Measurements from ENCODE around the gene NUP50.
A peak's percentile ranks its signal among the peaks of the same experiment; 100 is the strongest.

Gene NUP50

GRCh38 chr22:45163451-45164269 lies at the start of gene NUP50:
NUP50 (plus strand) TSS chr22:45163925; CDS start chr22:45168178, 4,253 bp downstream.
- DNase-seq (ENCODE audit: low spot score) = peak; percentile 99

GRCh38 chr22:45120440-45120839 lies 43.3 kb upstream of the NUP50 start:
- no peak for DNase-seq (ENCODE audit: low spot score)

GRCh38 chr22:45120931-45121330 lies 42.8 kb upstream of the NUP50 start:
- DNase-seq (ENCODE audit: low spot score) = peak; percentile 98

DNA sequence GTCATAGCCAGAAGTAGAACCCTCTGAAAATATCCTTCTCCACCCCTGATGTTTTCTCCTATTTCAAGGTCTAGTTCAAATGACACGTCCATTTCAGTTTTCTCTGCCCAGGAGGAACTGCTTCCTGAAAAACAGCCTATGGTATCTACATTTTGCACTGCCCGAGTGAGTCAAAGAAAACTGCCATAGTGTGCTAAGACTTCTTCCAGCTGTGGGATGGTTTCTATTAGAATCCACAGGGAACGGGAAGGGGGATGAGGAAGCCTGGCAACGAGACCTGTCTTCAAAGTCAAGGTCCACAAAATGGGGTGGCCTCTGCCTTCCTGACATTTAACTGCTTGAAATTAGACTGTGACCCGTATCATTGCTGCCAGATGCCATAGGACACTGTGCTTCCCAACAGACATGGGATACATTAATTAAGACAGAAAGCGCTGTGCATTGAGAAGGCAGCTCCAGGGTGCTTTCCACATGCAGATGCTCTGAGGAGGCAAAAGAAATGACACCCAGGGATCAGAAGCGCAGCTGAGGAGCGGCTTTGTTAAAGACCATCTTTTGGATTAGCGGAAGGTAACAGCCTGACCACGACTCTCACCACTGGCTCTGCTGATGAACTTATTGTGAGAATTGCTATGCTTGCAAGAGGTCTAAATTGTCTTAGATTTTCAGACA lies 39.4 kb upstream of the NUP50 start:
- no peak for DNase-seq (ENCODE audit: low spot score)

- DNase-seq (ENCODE audit: low spot score) = no peak
Measured at GRCh38 chr22:45125188-45125587, 38.5 kb upstream of the NUP50 start.

DNA sequence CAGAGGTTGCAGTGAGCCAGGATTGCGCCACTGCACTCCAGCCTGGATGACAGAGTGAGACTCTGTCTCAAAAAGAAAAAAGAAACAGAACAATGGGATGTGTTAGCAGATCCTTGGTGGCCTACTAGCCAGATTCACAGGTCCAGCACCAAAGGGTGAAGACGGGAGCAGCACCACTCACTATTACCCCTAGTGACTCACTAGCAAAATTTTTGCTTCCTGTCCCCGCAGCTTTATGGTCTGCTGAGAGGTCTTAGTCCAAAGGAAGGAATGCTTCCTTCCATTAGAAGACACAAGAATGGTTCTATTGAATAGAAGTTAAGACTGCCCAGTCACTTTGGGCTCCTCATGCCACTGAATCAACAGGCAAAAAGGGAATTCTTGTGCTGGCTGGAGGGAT lies 35.9 kb upstream of the NUP50 start:
- peak; percentile 77 for DNase-seq (ENCODE audit: low spot score)

- DNase-seq (ENCODE audit: low spot score) = no peak
Measured at GRCh38 chr22:45129703-45130524, 33.8 kb upstream of the NUP50 start.

DNA sequence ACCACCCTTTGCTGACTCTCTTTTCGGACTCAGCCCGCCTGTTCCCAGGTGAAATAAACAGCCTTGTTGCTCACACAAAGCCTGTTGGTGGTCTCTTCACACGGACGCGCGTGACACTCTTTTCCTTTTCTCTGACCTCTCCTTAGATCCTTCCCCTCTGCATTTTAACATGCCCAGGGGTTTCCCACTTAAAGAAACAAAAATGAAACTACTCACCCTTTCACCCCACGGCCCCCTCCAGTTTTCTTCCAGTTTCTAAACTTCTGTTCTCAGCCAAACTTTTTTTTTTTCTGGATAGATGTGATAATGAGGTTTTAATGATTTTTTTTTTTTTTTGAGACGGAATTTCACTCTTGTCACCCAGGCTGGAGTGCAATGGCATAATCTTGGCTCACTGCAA lies 32.8 kb upstream of the NUP50 start:
- no peak for DNase-seq (ENCODE audit: low spot score)

DNA sequence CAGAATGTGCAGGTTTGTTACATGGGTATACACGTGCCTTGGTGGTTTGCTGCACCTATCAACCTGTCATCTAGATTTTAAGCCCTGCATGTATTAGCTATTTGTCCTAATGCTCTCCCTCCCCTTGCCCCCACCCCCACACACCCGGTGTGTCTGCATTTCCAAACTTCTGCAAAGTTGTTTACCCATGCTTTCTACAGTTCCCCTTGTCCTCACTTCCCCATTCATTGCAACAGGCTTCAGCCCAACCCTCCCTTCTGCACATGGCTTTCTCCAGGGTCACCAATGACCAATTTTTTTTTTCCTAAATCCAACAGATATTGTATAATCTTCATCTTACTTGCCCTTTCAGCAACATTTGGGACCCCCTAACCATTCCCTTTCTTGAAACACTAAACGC lies 32.0 kb upstream of the NUP50 start:
- no peak for DNase-seq (ENCODE audit: low spot score)

DNA sequence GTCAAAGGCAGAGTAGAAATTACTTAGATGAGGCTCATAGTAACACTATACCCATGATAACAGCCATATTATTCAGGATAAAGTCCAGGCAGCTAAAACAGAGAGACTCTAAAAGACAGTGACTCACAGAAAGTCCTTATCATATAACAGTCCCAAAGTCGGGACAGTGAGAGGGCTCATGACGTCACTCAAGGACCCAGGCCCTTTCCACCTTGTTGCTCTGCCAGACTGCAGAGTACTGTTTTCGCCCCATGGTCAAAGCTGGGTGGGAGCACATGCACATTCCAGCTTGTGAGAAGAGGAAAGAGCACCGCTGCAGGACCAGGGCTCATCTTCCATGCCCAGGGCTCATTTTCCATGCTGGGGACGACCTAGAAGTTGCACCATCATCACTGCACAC lies 29.4 kb upstream of the NUP50 start:
- no peak for DNase-seq (ENCODE audit: low spot score)

DNA sequence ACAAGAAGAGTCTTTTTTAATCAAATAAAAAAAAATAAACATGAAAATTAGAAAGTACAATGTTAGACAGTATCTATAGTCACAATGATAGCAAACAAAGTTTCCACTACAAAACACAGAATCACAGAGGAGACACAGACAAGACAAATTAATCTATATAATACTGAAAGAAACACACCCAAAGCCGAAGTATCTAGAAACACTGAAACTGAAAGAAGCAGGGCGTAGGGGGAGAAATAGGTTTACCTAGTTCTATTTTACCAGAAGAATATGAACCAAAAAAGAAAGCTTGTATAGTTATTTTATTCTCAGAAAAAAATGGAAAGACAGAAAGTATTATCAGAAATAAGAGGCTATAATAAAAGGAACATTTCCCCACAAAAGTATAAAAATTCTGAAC lies 27.1 kb upstream of the NUP50 start:
- DNase-seq (ENCODE audit: low spot score) = no peak

DNA sequence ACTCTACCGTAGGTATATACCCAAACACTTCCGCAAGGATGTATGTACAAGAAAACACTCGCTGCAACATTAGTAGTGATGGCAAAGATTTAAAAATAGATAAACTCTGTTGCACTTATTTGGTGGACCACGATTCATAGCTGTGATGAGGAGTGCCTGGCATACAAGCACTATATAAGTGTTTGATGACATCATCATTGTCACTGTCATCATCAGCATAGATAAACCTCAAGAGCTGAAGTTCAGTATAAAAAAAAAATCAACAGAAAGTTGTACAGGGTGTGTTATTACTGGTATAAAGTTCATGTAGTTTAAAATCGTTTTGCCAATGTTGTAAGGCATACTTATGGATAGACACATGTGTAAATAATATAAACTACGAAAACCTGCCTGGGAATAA lies 24.0 kb upstream of the NUP50 start:
- DNase-seq (ENCODE audit: low spot score) = no peak

GRCh38 chr22:45142376-45142775 lies 21.3 kb upstream of the NUP50 start:
- no peak for DNase-seq (ENCODE audit: low spot score)

GRCh38 chr22:45144916-45145315 lies 18.8 kb upstream of the NUP50 start:
- no peak for DNase-seq (ENCODE audit: low spot score)

DNA sequence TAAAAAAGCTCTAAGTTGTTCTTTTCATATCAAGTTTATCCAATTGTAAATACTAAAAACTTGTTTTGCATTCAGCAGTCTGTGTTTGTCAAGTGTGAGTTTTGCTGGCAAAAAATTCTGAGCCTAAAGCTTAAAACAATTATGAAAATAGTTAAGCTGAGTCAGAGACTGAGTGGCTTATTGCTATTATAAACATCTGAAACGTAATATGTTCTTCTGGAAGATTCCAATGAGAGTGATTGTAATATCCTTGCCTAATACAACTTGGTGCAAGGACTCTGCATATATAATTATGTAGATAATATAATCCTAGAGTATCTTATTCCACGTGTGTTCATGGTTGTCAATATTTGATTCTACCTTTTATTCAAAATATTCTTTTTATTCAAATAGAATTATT lies 14.1 kb upstream of the NUP50 start:
- DNase-seq (ENCODE audit: low spot score) = no peak

GRCh38 chr22:45150139-45150538 lies 13.6 kb upstream of the NUP50 start:
- no peak for DNase-seq (ENCODE audit: low spot score)

DNA sequence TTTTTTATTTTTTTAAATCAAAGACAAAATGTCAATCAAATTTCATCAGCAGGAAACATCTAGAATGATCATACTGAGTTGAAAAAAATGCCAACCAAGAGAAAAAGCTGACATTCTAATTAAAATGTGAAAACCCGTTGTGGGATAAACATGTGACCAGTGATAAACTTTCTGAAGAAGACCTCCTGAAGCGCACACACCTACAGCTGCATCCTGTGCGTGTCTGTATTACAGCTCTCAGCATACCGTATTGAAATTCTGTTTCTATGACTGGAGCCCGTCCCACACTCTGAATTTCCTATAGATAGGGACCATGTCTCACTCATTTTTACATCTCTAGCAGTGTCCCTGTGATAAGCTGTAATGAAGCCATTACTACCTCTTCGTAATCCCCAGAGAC lies 12.2 kb upstream of the NUP50 start:
- DNase-seq (ENCODE audit: low spot score) = no peak

DNA sequence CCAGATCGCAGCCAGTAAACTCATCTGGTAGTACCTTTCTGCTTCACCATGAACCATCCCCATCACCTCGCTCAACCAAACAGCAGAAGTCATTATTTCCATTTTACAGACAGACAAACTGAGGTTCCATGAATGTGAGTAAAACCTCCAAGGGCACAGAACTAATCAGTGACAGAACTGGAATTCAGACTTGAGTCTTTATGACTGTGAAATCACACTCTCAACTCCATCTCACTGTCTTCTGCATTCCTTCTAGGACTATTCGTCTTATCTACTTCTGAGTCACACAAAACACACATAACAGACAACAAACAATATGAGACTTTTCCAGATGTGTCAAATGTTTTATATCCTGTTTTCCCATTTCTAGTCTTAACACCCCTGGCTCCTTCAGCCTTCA lies 9.3 kb upstream of the NUP50 start:
- DNase-seq (ENCODE audit: low spot score) = no peak

DNA sequence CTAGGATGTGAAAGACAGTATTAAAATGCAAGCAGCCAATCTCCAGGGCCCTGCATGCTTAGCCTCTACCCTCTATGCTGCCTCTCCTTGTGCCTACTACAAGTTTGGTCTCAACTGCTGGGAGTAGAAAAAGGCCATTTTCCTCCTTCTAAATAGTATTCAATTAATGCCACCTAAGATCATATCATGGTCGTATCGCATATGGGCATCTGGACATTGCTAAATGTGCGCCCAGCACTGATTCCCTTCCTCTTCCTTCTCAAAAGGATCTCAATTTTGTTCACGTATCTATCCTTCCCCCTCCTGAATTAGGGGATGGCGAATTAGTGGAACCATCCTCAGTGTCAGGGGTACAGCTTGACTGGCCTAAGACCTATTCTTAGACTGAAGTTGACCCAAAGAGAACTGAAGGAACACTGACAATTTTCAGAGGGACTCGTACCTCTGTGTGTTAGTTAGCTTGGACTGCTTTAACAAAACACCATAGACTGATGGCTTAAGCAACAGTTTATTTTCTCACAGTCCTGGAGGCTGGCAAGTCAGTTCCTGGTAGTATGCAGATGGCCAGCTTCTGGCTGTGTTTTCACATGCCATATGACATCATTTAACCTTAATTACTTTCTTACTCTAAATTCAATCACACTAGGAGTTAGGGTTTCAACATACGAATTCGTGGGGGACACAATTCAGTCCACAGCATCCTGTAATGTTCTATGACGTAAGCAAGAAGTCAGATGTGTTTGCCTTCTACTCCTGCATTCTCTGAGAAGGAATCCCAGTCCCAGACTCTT lies 8.5 kb upstream of the NUP50 start:
- no peak for DNase-seq (ENCODE audit: low spot score)

DNA sequence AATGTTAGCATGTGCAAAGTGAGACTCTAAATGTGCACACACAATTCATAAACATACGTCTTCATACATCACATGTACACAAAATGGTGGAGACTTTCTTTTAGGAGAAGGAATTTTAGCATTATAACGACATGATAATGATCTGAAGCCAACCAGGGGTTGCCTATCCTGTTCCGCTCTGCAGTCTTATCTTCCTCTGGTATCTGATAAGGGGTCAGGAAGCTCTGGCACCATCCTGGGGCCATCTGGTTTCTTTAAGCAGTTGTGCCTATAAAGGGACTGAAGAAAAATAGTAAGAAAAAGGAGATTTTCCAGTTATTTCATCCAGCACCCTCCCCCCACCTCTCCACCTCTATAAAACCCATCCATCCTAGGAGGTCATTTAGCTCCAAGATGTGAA lies 5.8 kb upstream of the NUP50 start:
- no peak for DNase-seq (ENCODE audit: low spot score)

DNA sequence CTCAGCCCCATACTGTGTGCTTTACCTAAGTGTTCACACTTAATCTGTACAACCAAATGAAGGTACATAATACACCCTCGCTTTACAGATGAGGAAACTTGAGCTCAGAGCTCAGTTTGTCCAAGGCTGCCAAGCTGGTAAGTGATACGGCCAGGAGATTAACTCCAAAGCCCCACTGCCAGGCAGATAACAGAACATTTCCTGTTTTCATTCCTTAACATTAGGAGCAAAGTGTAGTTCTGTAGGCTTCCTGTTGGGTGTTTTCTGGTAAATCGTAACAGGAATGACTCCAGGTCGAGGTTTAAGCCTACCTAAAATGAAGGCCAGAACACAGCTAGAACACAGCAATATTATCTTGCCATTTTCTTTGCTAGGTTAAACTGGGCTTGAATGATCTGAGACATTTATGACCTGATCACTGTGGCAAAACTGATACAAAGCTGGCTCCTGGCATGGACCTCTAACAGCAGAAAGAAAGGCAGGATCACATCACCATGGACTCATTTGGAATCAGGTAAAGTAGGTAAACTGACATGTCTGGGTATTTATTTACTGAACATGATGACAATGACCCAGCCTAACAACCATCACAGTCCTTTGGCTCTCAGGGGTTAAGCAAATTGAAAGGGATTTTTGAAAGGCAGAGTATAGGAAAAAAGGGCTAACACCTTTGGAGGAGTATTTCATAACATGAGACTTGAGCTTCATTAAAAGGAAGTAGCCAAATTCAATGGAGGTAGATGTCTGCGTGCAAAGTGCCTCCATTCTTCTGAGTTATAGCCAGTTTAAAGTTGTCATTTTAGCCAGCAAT lies 3.9 kb upstream of the NUP50 start:
- DNase-seq (ENCODE audit: low spot score) = peak; percentile 46

All from COLO829 (cell line).